COLO829 (cell line): ENCODE measurements around the gene C16orf74.

Source experiments
- DNase-seq: peaks from one replicate; pipeline ENCODE4 v3.0.0; 2012; ENCODE audit warnings: low spot score

C16orf74 gene

DNA sequence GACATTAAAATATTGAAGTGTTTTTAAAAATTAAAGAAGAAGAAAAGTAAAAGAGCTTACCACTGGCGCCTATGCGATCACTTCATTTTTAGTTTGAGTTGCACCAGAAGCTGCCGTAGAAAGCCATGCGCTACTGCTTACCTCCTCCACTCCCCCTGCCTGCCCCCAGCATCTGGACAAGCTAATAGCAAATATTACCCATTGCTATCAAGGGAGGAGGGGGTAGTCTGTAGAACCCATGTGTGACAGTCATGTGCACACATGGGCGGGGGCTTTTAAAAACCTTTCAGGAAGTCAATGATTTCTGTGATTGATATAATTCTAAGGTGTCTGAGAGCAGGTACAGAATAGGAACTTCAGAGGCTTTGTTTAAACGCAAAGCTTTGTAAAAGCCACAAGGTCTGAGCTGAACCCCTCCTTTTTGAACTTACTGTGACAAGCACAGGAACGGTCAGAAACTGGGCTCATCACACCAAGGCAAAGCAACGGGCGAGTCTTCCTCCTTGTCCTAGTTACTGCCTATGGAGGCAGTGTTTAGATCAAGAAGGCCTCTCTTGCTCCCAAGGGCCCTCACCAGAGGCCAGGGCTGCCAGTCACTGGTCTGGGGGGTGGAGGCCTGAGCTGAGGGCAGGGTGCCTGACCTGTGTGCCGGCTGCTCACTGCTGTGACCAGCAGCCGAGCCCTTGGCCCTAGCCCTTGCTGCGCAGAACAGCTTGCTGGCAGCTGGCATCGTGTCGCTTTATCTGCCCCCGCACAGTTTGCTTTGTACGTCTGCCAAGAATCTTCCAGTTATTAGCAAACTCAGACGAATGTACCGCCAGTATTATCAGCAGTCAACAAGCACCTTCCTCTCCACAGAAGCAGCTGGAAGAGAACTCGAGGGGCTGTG lies 77.1 kb downstream of the C16orf74 start:
- no peak for DNase-seq

DNA sequence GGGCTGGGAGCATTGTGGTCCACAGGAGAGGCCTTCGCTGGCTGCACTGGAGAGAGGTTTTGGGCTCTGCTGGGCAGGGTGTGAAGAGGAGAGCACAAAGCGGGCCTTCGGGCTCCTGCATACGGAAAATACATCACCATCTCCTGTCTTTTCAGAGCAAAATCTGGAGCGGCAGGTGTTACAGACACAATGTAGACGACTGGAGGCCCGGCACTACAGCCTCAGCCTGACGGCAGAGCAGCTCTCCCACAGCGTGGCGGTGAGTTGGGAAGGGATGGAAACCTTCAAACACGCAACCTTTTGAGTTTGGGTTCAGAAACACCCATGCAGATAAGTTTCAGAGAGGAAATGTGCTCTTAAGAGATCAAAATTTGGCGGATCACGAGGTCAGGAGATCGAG lies 80.1 kb downstream of the C16orf74 start:
- DNase-seq, result no peak

GRCh38 chr16:85668676-85669424 lies 82.0 kb downstream of the C16orf74 start:
- no peak for DNase-seq

- no peak for DNase-seq
These were observed 83.0 kb downstream of the C16orf74 start for GRCh38 chr16:85667841-85668413.

GRCh38 chr16:85667261-85667660 lies 83.6 kb downstream of the C16orf74 start:
- DNase-seq, result no peak

DNA sequence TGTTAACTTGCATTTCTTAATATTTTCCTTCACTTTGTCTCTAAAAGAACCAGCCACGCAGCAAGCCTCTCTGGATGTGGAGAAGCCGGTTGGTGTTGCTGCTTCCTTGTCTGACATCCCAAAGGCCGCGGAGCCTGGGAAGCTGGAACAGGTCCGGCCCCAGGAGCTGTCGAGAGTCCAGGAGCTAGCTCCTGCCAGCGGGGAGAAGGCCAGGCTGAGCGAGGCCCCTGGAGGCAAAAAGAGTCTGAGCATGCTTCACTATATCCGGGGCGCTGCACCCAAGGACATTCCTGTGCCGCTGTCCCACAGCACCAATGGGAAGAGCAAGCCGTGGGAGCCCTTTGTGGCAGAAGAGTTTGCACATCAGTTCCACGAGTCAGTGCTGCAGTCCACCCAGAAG lies 85.0 kb downstream of the C16orf74 start:
- no peak for DNase-seq

DNA sequence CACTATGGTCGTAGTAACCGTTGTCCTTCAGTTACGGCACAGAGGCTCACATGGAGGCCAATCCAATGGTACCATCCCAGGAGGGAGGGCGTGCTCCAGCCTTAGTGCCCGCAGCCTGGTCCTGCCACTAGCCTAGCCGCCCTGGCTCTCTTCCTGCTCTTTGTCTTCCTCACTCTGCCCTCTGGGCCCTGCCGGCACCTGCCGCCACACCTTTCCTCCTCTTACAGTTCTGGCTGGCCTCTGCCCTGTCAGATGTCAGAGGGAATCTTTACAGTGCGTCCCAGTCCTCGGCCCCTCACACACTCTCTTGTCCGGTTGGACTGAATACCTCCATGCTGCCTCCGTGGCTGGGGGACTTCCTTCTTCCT lies 85.5 kb downstream of the C16orf74 start:
- DNase-seq, result no peak

DNA sequence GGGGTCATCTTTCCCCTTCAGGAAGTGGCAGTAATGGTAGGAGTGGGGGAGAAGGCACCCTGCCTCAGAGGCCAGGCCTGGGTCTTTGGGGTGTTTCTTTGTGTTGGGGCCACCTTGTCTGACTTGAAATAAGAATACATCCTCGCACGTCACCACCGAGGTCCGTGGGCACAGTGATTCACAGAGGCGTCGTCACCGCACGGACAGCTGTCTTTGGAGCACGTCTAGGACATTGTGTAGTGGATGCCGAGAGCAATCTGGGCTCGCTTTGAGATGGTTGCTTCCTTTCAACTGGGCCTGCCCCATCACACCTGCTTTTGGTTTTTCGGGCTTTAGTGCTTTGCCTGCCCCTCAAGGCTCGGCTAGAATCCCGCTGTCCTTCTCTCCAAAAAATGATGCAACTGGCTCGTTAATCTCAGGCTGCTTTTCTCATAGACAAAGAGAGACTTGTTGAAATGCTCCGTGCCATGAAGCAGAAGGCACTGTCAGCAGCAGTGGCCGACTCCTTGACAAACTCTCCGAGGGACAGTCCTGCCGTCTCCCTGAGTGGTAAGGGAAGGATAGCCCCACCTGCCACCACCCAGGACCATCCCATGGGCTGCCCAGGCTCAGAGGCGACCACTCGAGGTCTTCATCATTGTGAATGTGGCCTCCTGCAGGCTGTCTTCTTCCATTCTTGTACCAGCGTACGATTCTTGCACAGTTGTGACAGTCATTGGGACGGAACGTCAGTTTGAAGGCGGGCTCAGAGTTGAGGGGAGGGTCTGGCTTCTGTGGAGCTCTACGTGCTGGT lies 86.1 kb downstream of the C16orf74 start:
- no peak for DNase-seq

- DNase-seq, result no peak
These were observed 87.0 kb downstream of the C16orf74 start for GRCh38 chr16:85663891-85664321.

- DNase-seq, result no peak
These were observed 87.7 kb downstream of the C16orf74 start for GRCh38 chr16:85662976-85663830.

- DNase-seq, result no peak
These were observed 88.4 kb downstream of the C16orf74 start for GRCh38 chr16:85662482-85662812.

GRCh38 chr16:85661740-85662481 lies 89.0 kb downstream of the C16orf74 start:
- no peak for DNase-seq

DNA sequence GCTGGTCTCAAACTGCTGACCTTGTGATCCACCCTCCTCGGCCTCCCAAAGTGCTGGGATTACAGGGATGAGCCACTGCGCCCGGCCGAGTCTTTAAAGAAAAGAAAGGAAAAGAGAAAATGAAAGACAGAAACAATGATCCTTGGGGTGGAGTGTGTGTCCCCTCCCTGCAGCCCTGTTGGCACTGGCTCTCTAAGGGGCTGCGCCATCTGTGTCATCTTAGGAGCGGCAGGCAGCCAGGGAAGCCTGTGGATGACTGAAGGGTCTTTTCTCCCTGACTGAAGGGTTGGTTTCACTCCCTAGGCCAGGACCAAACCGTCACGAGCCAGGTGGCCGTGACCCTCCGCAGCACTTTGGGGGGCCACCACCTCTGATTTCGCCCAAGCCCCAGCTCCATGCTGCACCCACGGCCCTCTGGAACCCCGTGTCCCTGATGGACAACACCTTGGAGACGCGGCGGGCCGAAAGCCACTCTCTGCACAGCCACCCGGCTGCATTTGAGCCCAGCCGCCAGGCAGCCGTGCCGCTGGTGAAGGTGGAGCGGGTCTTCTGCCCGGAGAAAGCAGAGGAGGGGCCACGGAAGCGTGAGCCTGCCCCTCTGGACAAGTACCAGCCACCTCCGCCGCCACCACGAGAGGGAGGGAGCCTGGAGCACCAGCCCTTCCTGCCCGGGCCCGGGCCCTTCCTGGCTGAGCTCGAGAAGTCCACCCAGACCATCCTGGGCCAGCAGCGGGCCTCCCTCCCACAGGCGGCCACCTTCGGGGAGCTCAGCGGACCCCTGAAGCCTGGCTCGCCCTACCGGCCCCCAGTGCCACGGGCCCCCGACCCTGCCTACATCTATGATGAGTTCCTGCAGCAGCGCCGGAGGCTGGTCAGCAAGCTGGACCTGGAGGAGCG lies 89.8 kb downstream of the C16orf74 start:
- DNase-seq, result no peak

GRCh38 chr16:85659805-85660511 lies 90.9 kb downstream of the C16orf74 start:
- peak; percentile 73 for DNase-seq

GRCh38 chr16:85659336-85659735 lies 91.6 kb downstream of the C16orf74 start:
- no peak for DNase-seq

GRCh38 chr16:85658504-85659326 lies 92.2 kb downstream of the C16orf74 start:
- no peak for DNase-seq

GRCh38 chr16:85657996-85658395 lies 92.9 kb downstream of the C16orf74 start:
- no peak for DNase-seq
